CD4-positive, CD25-positive, alpha-beta regulatory T cell (primary cell): ENCODE data around the gene RUNX1. TPM values are rescaled to one million over a fixed set of nuclear protein-coding genes. Genes with fewer than 3 reads are reported as not detected.

Experiments used
- ATAC-seq, 2 donors: fragments of 150-1000 bp; cut with Tn5 transposase; one replicate each; pipeline ENCODE4 v1.10.0; 2021; ENCODE audit warnings: low read depth in 2 of 2, moderate number of reproducible peaks in 2 of 2, moderate library complexity in 1 of 2
- DNase-seq, 3 donors: peaks; one replicate each; pipeline versions ENCODE4 v3.0.0 to v3.0.0-alpha.2; 2012 to 2022; ENCODE audit warnings: mixed read lengths in 1 of 3
- H3K27ac ChIP-seq: one replicate; pipeline ENCODE4 v1.7.0; 2013; ENCODE audit warnings: mild to moderate bottlenecking, low read length; ENCODE audit not compliant: insufficient read depth, poor library complexity, severe bottlenecking
- H3K27me3 ChIP-seq: one replicate; pipeline ENCODE4 v1.7.0; 2013; ENCODE audit warnings: low read length; ENCODE audit not compliant: control insufficient read depth, insufficient read depth
- H3K36me3 ChIP-seq: one replicate; pipeline ENCODE4 v1.7.0; 2013; ENCODE audit warnings: mild to moderate bottlenecking, low read length, moderate library complexity; ENCODE audit not compliant: control insufficient read depth, insufficient read depth
- H3K4me1 ChIP-seq: 2 replicates; pipeline ENCODE4 v1.7.0; 2013; ENCODE audit warnings: mild to moderate bottlenecking, low read length; ENCODE audit not compliant: insufficient read depth, control insufficient read depth, poor library complexity, severe bottlenecking
- H3K4me3 ChIP-seq: one replicate; pipeline ENCODE4 v1.7.0; 2013; ENCODE audit warnings: low read depth, mild to moderate bottlenecking, low read length, moderate library complexity
- H3K9me3 ChIP-seq, 2 experiments: 1 replicate in 1 of 2; 2 replicates in 1 of 2; pipeline ENCODE4 v1.7.0; 2013; ENCODE audit warnings: low read length in 2 of 2, mild to moderate bottlenecking in 1 of 2, moderate library complexity in 1 of 2; ENCODE audit not compliant: control insufficient read depth in 2 of 2
- H3K27ac Mint-ChIP-seq, 3 donors: one replicate each; pipeline ENCODE4 v1.8.0; 2020 to 2022; ENCODE audit warnings: mild to moderate bottlenecking in 3 of 3, mixed read lengths in 3 of 3, moderate library complexity in 2 of 3
- H3K27me3 Mint-ChIP-seq: one replicate; pipeline ENCODE4 v1.8.0; 2022; ENCODE audit warnings: mild to moderate bottlenecking, mixed read lengths
- H3K36me3 Mint-ChIP-seq: one replicate; pipeline ENCODE4 v1.8.0; 2020; ENCODE audit warnings: mixed read lengths
- H3K4me1 Mint-ChIP-seq, 4 donors: one replicate each; pipeline ENCODE4 v1.8.0; 2020 to 2022; ENCODE audit warnings: mixed read lengths in 4 of 4, mild to moderate bottlenecking in 1 of 4
- H3K4me3 Mint-ChIP-seq, 4 donors: one replicate each; pipeline ENCODE4 v1.8.0; 2020 to 2022; ENCODE audit warnings: mild to moderate bottlenecking in 4 of 4, mixed read lengths in 4 of 4, moderate library complexity in 3 of 4
- H3K9me3 Mint-ChIP-seq, 7 donors: one replicate each; pipeline ENCODE4 v1.8.0; 2020 to 2022; ENCODE audit warnings: mixed read lengths in 7 of 7, mild to moderate bottlenecking in 3 of 7, moderate library complexity in 2 of 7
- polyA plus RNA-seq, 4 donors: library from polyadenylated mRNA; unstranded; fragments of 300-500 nt; fragmentation: Illumina TruSeq; gene quantifications; one replicate each; pipeline ENCODE4 v1.2.3, GENCODE V29; 2021
- total RNA-seq: library from RNA; stranded (reverse); gene quantifications from one replicate; pipeline ENCODE4 v1.2.3, GENCODE V29; 2022

The RUNX1 gene
- total and polyA plus RNA-seq, 5 donors from 2014 or later, result 14.2 to 133 (median 21.4) TPM

DNA sequence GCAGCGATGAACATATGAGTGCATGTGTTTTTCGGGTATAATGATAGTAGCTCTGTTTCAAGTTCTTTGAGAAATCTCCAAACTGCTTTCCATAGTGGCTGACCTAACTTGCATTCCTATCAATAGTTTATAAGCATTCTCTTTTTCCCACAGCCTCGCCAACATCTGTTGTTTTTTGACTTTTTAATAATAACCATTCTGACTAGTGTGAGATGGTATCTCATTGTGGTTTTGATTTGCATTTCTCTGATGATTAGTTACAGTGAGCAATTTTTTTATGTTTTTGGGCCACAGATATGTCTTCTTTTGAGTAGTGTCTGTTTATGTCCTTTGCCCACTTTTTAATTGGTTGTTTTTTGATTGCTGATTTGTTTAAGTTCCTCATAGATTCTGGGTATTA, 10.6 kb upstream of the RUNX1 start:
- H3K9me3 Mint-ChIP-seq, result peaks cover 0 to 8% (median 0%) of the 10 kb centered on the region in 7 donors
- H3K4me3 Mint-ChIP-seq, result peak overlapping the region in 1 of 4 donors; percentile 40
- H3K27ac Mint-ChIP-seq, result no peak overlapping the region
- H3K27ac ChIP-seq, result no peak overlapping the region
- no peaks in the 10 kb centered on the region for H3K36me3 ChIP-seq
- peaks cover 6% of the 10 kb centered on the region for H3K4me1 ChIP-seq
- no peaks in the 10 kb centered on the region for H3K36me3 Mint-ChIP-seq
- DNase-seq (no peak), ATAC-seq (no peak)
- H3K9me3 ChIP-seq, result peaks cover 0 to 4% of the 10 kb centered on the region in 2 experiments
- H3K27me3 ChIP-seq, result peaks cover 6% of the 10 kb centered on the region
- peaks cover 5 to 29% (median 20%) of the 10 kb centered on the region in 4 donors for H3K4me1 Mint-ChIP-seq
- no peaks in the 10 kb centered on the region for H3K27me3 Mint-ChIP-seq
- H3K4me3 ChIP-seq, result no peak overlapping the region

DNA sequence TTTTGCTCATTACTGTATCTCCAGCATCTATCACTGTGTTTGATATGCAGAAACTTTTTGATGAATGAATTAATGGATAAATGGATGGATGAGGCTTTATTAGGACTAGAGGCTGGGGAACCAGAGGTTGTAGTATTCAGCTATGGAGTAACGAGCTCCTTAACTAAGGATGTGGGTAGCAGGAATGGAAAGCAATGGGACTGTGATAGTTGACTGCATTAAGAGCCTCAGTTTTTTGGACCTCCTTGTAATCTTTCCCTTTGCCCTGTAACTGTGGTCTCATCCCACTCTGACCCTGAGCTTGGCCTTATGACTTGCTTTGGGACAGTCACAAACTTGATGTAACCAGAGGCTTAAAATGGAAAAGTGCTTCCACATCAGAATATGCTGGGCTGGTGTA, 9.0 kb upstream of the RUNX1 start:
- Histone ChIP-seq H3K27me3 (no peaks in the 10 kb centered on the region), H3K36me3 (no peaks in the 10 kb centered on the region), H3K27ac (no peak overlapping the region), H3K4me3 (no peak overlapping the region), H3K4me1 (peaks cover 6% of the 10 kb centered on the region), H3K9me3 (peaks cover 0 to 4% of the 10 kb centered on the region in 2 experiments)
- DNase-seq, result no peak
- no peak for ATAC-seq
- Mint-ChIP-seq H3K27me3 (no peaks in the 10 kb centered on the region), H3K9me3 (peaks cover 0 to 8% (median 0%) of the 10 kb centered on the region in 7 donors), H3K36me3 (no peaks in the 10 kb centered on the region), H3K27ac (peak overlapping the region in 1 of 3 donors; percentile 34), H3K4me1 (peaks cover 5 to 25% (median 17%) of the 10 kb centered on the region in 4 donors), H3K4me3 (no peak overlapping the region)

DNA sequence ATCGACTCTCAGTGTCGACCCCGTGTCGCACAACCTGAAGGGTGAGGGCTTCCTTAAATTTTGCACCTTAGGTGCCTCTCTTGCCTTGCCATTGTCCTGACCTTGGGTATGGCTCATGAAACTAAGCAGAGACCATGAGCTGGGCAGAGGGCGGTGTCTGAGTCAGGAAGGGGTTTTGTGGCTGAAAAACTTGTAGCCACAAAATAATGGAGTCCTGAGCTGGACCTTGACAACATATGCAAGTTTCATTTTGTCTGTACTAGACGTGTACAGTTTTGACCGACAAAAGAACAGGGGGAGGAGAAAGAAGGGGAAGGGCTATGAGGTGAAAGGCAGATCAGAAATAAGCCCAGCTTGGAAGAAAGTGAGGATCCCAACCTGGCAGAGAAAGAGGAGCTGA, 8.3 kb upstream of the RUNX1 start:
- ATAC-seq, result no peak
- H3K9me3 Mint-ChIP-seq, result peaks cover 0 to 8% (median 0%) of the 10 kb centered on the region in 7 donors
- H3K27me3 Mint-ChIP-seq, result no peaks in the 10 kb centered on the region
- no peaks in the 10 kb centered on the region for H3K36me3 Mint-ChIP-seq
- H3K27me3 ChIP-seq, result no peaks in the 10 kb centered on the region
- H3K9me3 ChIP-seq, result peaks cover 0 to 4% of the 10 kb centered on the region in 2 experiments
- no peak for DNase-seq
- no peaks in the 10 kb centered on the region for H3K36me3 ChIP-seq
- no peak overlapping the region for H3K27ac Mint-ChIP-seq
- peaks cover 6% of the 10 kb centered on the region for H3K4me1 ChIP-seq
- no peak overlapping the region for H3K4me3 ChIP-seq
- H3K4me3 Mint-ChIP-seq, result no peak overlapping the region
- H3K4me1 Mint-ChIP-seq, result peaks cover 5 to 25% (median 18%) of the 10 kb centered on the region in 4 donors
- H3K27ac ChIP-seq, result no peak overlapping the region

DNA sequence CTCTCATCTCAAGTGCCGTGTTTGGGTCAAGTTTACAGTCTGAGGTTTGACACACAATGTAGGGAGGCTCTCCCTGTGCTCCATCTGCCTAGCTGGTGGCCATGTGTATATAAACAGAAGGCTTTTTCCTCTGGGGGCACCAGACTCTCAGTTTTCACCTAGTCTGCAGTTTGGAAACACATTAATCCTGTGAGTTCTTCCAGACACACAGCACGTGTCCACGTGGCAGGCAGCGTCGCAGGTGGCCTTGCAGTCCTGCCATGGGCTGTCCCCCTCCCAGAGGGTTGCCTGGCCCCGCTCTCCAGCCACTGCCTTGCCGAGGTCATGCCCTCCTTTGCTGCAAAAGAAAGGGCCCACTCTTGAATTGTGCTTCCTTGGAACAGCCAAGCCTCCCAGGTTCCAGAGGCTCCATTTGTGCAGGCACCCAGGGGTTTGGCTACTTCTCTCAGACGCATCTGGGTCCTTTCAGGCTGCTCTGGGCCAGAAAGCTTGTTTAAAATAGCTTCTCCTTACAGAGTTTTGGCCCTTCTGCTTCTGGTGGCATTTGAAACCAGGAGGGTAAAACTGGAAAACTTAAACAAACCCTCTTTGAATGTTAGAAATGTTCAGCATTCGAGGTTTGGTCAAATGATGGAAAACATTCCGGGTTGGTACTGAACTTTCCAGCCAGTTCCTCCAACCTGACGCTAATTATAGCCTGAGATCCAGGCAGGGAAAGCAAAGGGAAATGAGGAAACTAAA, 4.4 kb upstream of the RUNX1 start:
- peaks cover 20 to 35% (median 34%) of the 10 kb centered on the region in 4 donors for H3K4me1 Mint-ChIP-seq
- H3K27ac Mint-ChIP-seq, result peak overlapping the region in 1 of 3 donors; percentile 50
- no peak for ATAC-seq
- Histone ChIP-seq H3K4me3 (no peak overlapping the region), H3K4me1 (peaks cover 27% of the 10 kb centered on the region), H3K27ac (no peak overlapping the region), H3K27me3 (no peaks in the 10 kb centered on the region), H3K36me3 (no peaks in the 10 kb centered on the region), H3K9me3 (no peaks in the 10 kb centered on the region)
- H3K27me3 Mint-ChIP-seq, result peaks cover 11% of the 10 kb centered on the region
- H3K9me3 Mint-ChIP-seq, result peaks cover 0 to 2% (median 0%) of the 10 kb centered on the region in 7 donors
- H3K36me3 Mint-ChIP-seq, result no peaks in the 10 kb centered on the region
- no peak for DNase-seq
- no peak overlapping the region for H3K4me3 Mint-ChIP-seq

DNA sequence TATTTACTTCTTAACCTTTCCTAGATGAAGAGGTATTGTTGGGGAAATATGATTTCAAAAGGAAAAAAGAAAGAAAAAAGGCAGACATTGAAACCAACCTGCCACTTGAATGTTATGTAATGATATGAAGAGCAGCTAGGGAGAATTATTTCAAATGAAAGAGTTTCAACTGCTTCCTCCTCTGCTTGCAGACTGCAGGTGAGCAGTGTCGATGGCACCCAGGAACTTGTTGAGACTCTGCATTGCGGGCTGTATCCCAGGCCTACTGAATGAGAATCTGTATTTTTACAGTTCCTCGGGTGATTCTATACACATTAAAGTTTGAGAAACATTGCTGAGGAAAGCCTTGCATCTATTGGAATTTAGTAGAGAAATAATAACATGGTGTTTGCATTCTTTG, 3.7 kb upstream of the RUNX1 start:
- Mint-ChIP-seq H3K27ac (peak overlapping the region in 1 of 3 donors; percentile 71), H3K4me1 (peaks cover 18 to 35% (median 34%) of the 10 kb centered on the region in 4 donors), H3K27me3 (peaks cover 18% of the 10 kb centered on the region), H3K4me3 (peak overlapping the region in 1 of 4 donors; percentile 83), H3K36me3 (no peaks in the 10 kb centered on the region), H3K9me3 (peaks cover 0 to 2% (median 0%) of the 10 kb centered on the region in 7 donors)
- Histone ChIP-seq H3K4me1 (peaks cover 32% of the 10 kb centered on the region), H3K36me3 (no peaks in the 10 kb centered on the region), H3K27ac (no peak overlapping the region), H3K27me3 (no peaks in the 10 kb centered on the region), H3K9me3 (no peaks in the 10 kb centered on the region), H3K4me3 (no peak overlapping the region)
- no peak for DNase-seq
- ATAC-seq, result no peak

DNA sequence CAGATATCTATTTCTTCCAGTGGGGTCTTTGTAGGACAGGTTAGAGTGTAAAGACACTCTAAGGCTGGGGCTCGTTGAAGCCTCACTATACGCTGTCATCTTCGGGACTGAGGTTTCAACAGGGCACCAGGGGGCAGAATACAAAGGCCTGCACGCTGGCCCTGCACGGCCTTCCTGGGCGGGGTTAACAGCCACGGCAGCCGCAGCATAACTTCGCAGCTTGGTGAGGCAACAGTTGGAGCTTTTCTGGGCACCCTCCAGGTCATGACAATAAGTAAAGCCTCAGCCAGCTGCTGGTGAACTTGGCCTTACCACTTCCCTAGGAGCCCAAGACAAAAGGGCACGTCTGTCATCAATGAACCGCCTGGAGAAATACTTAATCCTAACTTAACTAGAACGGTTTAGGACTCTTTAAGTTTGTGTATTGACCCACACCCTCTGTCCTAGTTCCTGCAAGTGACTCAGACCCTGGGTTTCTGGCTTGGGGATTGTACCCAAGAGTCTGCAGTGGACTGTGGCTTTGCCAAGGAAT, 2.3 kb upstream of the RUNX1 start:
- Mint-ChIP-seq H3K36me3 (peaks cover 8% of the 10 kb centered on the region), H3K9me3 (peaks cover 0 to 3% (median 0%) of the 10 kb centered on the region in 7 donors), H3K4me1 (peaks cover 25 to 48% (median 33%) of the 10 kb centered on the region in 4 donors), H3K27ac (peak overlapping the region; percentile 57 to 96 (median 95)), H3K27me3 (peaks cover 23% of the 10 kb centered on the region), H3K4me3 (peak overlapping the region; percentile 55 to 98 (median 77))
- no peaks in the 10 kb centered on the region for H3K36me3 ChIP-seq
- peak overlapping the region; percentile 100 for H3K4me3 ChIP-seq
- H3K27me3 ChIP-seq, result no peaks in the 10 kb centered on the region
- peak overlapping the region; percentile 92 for H3K27ac ChIP-seq
- no peaks in the 10 kb centered on the region for H3K9me3 ChIP-seq
- ATAC-seq (peak; percentile 64 to 66), DNase-seq (peak; percentile 72 to 93 (median 83))
- peaks cover 44% of the 10 kb centered on the region for H3K4me1 ChIP-seq

DNA sequence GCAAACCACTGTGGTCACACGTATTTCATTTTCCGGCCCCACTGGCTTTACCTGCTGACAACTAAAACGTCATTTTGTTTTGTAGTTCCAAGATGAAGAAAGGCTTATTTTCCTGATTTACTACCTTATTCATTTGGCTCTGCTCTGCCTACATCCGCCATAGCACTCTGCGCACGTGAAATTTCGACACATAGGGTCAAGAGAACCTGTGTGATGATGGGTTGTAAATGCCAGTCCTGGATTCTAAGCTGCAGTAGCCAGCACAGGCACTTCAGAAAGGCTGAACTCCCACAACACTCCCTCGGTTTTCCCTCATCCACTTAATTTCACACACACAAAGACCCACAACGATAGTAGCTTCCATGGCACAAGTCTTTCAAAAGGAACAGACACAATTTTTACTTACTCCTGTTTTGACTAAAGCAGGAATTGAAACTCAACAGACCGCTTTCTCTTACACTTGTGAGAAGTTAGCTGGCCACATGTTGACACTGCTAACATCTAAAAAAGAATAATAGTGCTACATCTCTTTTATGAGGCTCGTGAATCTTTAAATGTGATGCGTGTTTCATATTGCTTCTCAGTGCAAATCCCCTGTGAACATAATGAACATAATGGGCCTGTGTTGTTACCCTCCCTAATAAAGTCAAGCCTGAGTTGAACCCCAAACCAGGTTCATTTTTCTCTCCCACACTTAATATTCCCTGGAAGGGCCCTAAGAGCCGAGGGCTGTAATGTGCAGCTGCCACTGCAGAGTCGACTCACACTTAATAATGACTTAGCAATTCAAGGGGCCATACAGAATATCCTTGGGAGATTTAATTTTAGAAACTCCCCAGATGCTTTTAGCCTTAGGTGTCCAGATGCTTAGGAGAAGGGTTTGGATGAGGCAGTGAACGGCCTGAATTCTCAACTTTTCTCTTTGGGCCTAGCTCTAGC, 1.5 kb upstream of the RUNX1 start:
- Histone ChIP-seq H3K27me3 (no peaks in the 10 kb centered on the region), H3K9me3 (no peaks in the 10 kb centered on the region), H3K27ac (peak overlapping the region; percentile 92), H3K36me3 (no peaks in the 10 kb centered on the region), H3K4me1 (peaks cover 52% of the 10 kb centered on the region), H3K4me3 (peak overlapping the region; percentile 100)
- Mint-ChIP-seq H3K4me1 (peaks cover 25 to 55% (median 40%) of the 10 kb centered on the region in 4 donors), H3K9me3 (peaks cover 0 to 3% (median 0%) of the 10 kb centered on the region in 7 donors), H3K27me3 (peaks cover 23% of the 10 kb centered on the region), H3K4me3 (peak overlapping the region; percentile 55 to 98 (median 77)), H3K27ac (peak overlapping the region; percentile 57 to 96 (median 95)), H3K36me3 (peaks cover 8% of the 10 kb centered on the region)
- ATAC-seq, result no peak
- peak in 1 of 3 donors; percentile 72 for DNase-seq
